Uterus (tissue), 4 donors: ENCODE results near the gene ITFG1. TPM values are rescaled to one million over a fixed set of nuclear protein-coding genes. Genes with fewer than 3 reads are reported as not detected.

ENCODE experiments used
- DNase-seq, 2 donors: peaks; one replicate each; pipeline ENCODE4 v3.0.0-alpha.2; 2019 to 2020
- H3K27ac ChIP-seq, 2 donors: fragments of 200-600 bp; sonication (generic); 1 replicate in 1 of 2; 2 replicates in 1 of 2; pipeline ENCODE4 v1.5.1; 2016 to 2018
- H3K27me3 ChIP-seq, 2 donors: fragments of 200-600 bp; sonication (generic); one replicate each; pipeline ENCODE4 v1.5.1; 2018 to 2019; ENCODE audit warnings: control low read depth in 1 of 2
- H3K36me3 ChIP-seq, 2 donors: fragments of 200-600 bp; sonication (generic); one replicate each; pipeline ENCODE4 v1.5.1; 2019; ENCODE audit warnings: control low read depth in 1 of 2
- H3K4me1 ChIP-seq, 2 donors: fragments of 200-600 bp; sonication (generic); one replicate each; pipeline ENCODE4 v1.5.1; 2018 to 2019; ENCODE audit warnings: control low read depth in 1 of 2
- H3K4me3 ChIP-seq, 2 donors: fragments of 200-600 bp; sonication (generic); 1 replicate in 1 of 2; 2 replicates in 1 of 2; pipeline ENCODE4 v1.5.1; 2018 to 2019; ENCODE audit warnings: mild to moderate bottlenecking in 1 of 2
- H3K9me3 ChIP-seq, 2 donors: fragments of 200-600 bp; sonication (generic); one replicate each; pipeline ENCODE4 v1.5.1; 2019; ENCODE audit warnings: control low read depth in 1 of 2
- POLR2A ChIP-seq, 2 donors: fragments of 450-650 bp; IDR thresholded peaks; one replicate each; pipeline ENCODE4 v1.6.1; 2016; ENCODE audit warnings: antibody characterized with exemption in 2 of 2, mild to moderate bottlenecking in 1 of 2, moderate library complexity in 1 of 2
- intact Hi-C: fragments of 100-400 bp; cut with DNase I; formaldehyde crosslinking; loops from one replicate; pipeline ENCODE4 v1.15.1; 2023; ENCODE audit warnings: low total_unique reads
- total RNA-seq, 4 donors: library from RNA; depleted of rRNA in 3 of 4; stranded (reverse); fragments of >200 nt in 3 of 4; gene quantifications; one replicate each; pipeline versions ENCODE4 v1.1.0 to v1.2.4, GENCODE V29; 2014 to 2023
- TF ChIP-seq, protein P1 (sequence below), 4 experiments: fragments of 200-600 bp in 2 of 4; fragments of 450-650 bp in 2 of 4; sonication (generic) in 2 of 4; IDR thresholded peaks; one replicate each; pipeline ENCODE4 v1.5.1; 2016 to 2019; ENCODE audit warnings: antibody characterized with exemption in 4 of 4, mild to moderate bottlenecking in 2 of 4, moderate library complexity in 1 of 4
- donor health status: DM: yes; HTN: yes; CAD: no.

ITFG1 gene
- 10 to 100 TPM; 47.5 to 97.5 (median 67.2) TPM for total RNA-seq

DNA sequence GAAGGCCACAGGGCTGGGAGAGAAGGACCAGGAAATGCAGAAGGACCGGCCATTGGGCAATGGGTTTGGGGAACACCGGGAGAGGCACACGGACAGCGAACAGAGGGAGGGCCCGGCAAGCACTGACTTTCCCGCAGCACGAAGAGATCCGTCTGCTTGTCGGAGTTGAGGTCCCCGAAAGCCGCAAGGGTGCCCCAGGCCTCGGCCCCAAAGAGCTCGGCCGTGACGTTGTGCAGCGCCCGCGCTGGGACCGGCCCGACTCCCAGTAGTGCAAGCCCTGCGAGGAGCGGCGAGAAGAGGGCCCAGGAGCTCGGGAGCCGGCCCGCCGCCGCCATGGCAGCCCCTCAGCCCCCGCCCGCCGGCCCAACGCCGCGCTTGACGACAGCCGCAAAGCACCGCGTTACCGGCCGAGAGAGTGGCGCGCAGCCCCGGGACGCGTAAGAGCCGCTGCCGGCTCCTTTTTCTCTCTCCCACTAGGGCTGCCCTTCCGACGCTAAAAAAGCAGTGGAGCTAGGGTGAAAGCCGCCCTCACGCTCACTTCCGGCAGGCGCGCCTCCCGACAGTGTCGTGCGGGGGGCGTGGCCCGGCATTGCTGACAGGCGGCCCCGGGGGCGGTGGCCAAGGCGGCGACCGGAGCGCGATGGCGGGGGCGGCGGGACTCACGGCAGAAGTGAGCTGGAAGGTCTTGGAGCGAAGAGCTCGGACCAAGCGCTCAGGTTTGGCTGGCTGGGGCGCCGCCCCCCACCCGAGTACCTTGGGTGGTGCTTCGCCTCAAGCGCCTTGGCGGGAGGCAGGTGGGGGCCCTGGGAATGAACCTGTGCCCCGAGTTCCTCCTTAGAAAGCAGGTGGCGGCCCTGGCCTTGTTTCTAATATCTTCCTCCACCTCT lies at the start of gene ITFG1, which contains the start of gene PHKB:
Gene ITFG1 (minus strand): TSS at position 353 of the 887 bp plus-strand sequence. CDS start 18 bp downstream, at position 335.
Gene PHKB (plus strand): TSS at position 621 of the 887 bp plus-strand sequence. CDS start 20 bp downstream, at position 641.
- Histone ChIP-seq H3K27me3 (no peaks in the 10 kb centered on the region), H3K4me3 (peak within 1 kb of the TSS; percentile 81 to 91), H3K9me3 (no peaks in the 10 kb centered on the region), H3K36me3 (no peaks in the 10 kb centered on the region), H3K27ac (peak within 1 kb of the TSS; percentile 89 to 99), H3K4me1 (peaks cover 0 to 19% of the 10 kb centered on the region in 2 donors)
- peak; percentile 48 to 72 for TF ChIP-seq POLR2A (IDR thresholded peaks at IDR 0.05)
- TF ChIP-seq, protein P1, sequence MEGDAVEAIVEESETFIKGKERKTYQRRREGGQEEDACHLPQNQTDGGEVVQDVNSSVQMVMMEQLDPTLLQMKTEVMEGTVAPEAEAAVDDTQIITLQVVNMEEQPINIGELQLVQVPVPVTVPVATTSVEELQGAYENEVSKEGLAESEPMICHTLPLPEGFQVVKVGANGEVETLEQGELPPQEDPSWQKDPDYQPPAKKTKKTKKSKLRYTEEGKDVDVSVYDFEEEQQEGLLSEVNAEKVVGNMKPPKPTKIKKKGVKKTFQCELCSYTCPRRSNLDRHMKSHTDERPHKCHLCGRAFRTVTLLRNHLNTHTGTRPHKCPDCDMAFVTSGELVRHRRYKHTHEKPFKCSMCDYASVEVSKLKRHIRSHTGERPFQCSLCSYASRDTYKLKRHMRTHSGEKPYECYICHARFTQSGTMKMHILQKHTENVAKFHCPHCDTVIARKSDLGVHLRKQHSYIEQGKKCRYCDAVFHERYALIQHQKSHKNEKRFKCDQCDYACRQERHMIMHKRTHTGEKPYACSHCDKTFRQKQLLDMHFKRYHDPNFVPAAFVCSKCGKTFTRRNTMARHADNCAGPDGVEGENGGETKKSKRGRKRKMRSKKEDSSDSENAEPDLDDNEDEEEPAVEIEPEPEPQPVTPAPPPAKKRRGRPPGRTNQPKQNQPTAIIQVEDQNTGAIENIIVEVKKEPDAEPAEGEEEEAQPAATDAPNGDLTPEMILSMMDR (IDR thresholded peaks at IDR 0.05), result peak in 3 of 4 experiments; percentile 4 to 32 (median 28)
- DNase-seq, result peak; percentile 87 to 90
- intact Hi-C loops, result no loop called here

DNA sequence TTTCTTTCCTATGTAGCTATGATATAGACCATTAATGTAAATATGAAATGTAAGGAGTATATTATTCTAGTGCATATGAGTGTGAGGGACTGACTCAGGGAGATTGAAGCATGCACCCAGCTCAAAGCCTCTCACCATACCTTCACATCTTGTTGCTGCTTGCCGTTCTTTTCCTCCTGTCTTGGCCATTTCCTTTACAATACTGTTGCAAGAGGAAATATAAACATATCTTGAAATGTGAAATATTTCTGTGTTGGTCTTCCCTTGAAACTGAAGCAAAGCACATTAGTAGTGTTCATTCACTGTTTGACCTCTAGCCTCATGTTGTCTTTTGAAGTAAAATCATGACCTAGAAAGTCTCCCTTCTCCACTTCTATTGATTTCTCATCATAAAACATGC lies 46.8 kb upstream of the ITFG1 start:
- Histone ChIP-seq H3K9me3 (no peaks in the 10 kb centered on the region), H3K27ac (no peak overlapping the region), H3K36me3 (no peaks in the 10 kb centered on the region), H3K4me1 (no peaks in the 10 kb centered on the region), H3K27me3 (no peaks in the 10 kb centered on the region), H3K4me3 (no peak overlapping the region)
- intact Hi-C loops, result no loop called here
- TF ChIP-seq, protein P1 (IDR thresholded peaks at IDR 0.05), result no peak
- TF ChIP-seq POLR2A (IDR thresholded peaks at IDR 0.05), result no peak
- no peak for DNase-seq

DNA sequence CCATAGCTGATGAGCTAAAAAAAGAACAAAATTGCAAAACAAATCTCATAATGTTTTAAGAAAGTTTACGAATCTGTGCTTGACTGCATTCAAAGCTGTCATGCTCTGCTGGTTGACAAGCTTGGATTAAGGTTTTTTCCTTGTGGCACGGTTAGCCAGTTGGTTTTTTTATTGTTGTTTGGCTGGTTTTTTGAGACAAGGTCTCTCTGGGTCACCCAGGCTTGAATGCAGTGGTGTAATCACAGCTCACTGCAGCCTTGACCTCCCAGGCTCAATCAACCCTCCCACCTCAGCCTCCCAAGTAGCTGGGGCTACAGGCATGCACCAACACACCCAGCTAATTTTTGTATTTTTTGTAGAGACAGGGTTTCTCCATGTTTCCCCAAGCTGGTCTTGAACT lies 45.9 kb upstream of the ITFG1 start:
- intact Hi-C loops, result no loop called here
- Histone ChIP-seq H3K27me3 (no peaks in the 10 kb centered on the region), H3K9me3 (no peaks in the 10 kb centered on the region), H3K27ac (no peak overlapping the region), H3K36me3 (no peaks in the 10 kb centered on the region), H3K4me3 (no peak overlapping the region), H3K4me1 (no peaks in the 10 kb centered on the region)
- TF ChIP-seq, protein P1 (IDR thresholded peaks at IDR 0.05), result no peak
- TF ChIP-seq POLR2A (IDR thresholded peaks at IDR 0.05), result no peak
- DNase-seq, result no peak

DNA sequence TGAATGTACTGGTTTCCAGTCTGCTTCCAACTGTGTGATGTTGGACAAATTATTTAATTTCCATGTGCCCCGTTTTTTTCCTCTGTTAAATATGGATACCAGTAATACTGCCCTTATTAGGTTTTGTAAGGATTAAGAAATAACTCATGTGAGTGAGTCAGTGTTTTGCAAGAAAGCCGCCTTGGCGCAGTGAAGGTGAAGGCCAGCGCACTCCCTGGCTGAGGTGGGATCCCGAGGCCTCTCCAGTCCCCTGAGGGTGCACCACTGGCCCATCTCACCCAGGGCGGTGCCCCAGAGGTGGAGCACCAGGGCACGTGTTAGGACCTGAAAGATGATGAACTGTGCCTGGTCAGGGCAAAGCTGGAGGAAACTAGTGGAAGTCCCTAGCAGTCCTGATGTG lies 43.7 kb upstream of the ITFG1 start:
- Histone ChIP-seq H3K4me1 (no peaks in the 10 kb centered on the region), H3K4me3 (no peak overlapping the region), H3K36me3 (no peaks in the 10 kb centered on the region), H3K27me3 (no peaks in the 10 kb centered on the region), H3K9me3 (no peaks in the 10 kb centered on the region), H3K27ac (no peak overlapping the region)
- DNase-seq, result no peak
- intact Hi-C loops, result no loop called here
- TF ChIP-seq, protein P1 (IDR thresholded peaks at IDR 0.05), result no peak

DNA sequence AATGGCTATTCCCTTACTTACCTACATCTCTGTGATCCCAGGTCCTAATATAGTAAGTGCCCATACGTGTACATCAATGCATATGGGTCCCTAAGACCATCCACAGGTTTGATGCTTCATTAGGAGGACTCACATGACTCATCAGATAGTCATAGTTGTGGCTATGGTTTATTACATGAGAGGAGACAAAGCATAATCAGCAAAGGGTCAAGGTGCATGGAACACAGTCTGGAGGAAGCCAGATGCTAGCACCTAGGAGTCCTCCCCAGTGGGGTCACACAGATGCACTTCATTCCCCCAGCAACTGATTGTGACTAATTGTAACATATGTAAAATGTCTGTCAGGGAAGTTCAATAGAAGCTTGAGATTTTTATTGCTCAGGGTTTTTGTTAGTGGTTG lies 43.1 kb upstream of the ITFG1 start:
- Histone ChIP-seq H3K4me1 (no peaks in the 10 kb centered on the region), H3K9me3 (no peaks in the 10 kb centered on the region), H3K27ac (no peak overlapping the region), H3K4me3 (no peak overlapping the region), H3K36me3 (no peaks in the 10 kb centered on the region), H3K27me3 (no peaks in the 10 kb centered on the region)
- intact Hi-C loops, result no loop called here
- DNase-seq, result no peak
- no peak for TF ChIP-seq POLR2A (IDR thresholded peaks at IDR 0.05)
- TF ChIP-seq, protein P1 (IDR thresholded peaks at IDR 0.05), result no peak
